GM21529 (cell line): ENCODE results near the gene CCNG2.

Source experiments
- ATAC-seq: cut with Tn5 transposase; IDR thresholded peaks from one replicate; pipeline ENCODE4 v1.9.1; 2021; ENCODE audit not compliant: unreplicated experiment

The CCNG2 gene

GRCh38 chr4:77175201-77175611 lies 18.2 kb downstream of the CCNG2 start:
- no peak for ATAC-seq

GRCh38 chr4:77176640-77177039 lies 19.6 kb downstream of the CCNG2 start:
- no peak for ATAC-seq

- ATAC-seq = no peak
Measured at GRCh38 chr4:77177199-77177598, 20.2 kb downstream of the CCNG2 start.

- ATAC-seq = no peak
Measured at GRCh38 chr4:77178560-77178959, 21.6 kb downstream of the CCNG2 start.

- ATAC-seq = no peak
Measured at GRCh38 chr4:77179519-77179918, 22.5 kb downstream of the CCNG2 start.

GRCh38 chr4:77181720-77182119 lies 24.7 kb downstream of the CCNG2 start:
- no peak for ATAC-seq

GRCh38 chr4:77183777-77184420 lies 26.9 kb downstream of the CCNG2 start:
- ATAC-seq = no peak

GRCh38 chr4:77184974-77185373 lies 28.0 kb downstream of the CCNG2 start:
- no peak for ATAC-seq

- no peak for ATAC-seq
Measured at GRCh38 chr4:77185686-77186085, 28.7 kb downstream of the CCNG2 start.

- ATAC-seq = no peak
Measured at GRCh38 chr4:77187322-77187721, 30.3 kb downstream of the CCNG2 start.

GRCh38 chr4:77188498-77189220 lies 31.7 kb downstream of the CCNG2 start:
- ATAC-seq = no peak

- ATAC-seq = no peak
Measured at GRCh38 chr4:77189412-77189811, 32.4 kb downstream of the CCNG2 start.

- ATAC-seq = no peak
Measured at GRCh38 chr4:77190053-77190452, 33.0 kb downstream of the CCNG2 start.

GRCh38 chr4:77193046-77193445 lies 36.0 kb downstream of the CCNG2 start:
- no peak for ATAC-seq

- ATAC-seq = peak; percentile 91
Measured at GRCh38 chr4:77193511-77194102, 36.6 kb downstream of the CCNG2 start.

GRCh38 chr4:77194366-77194765 lies 37.4 kb downstream of the CCNG2 start:
- no peak for ATAC-seq

GRCh38 chr4:77194989-77195388 lies 38.0 kb downstream of the CCNG2 start:
- no peak for ATAC-seq

- ATAC-seq = peak; percentile 36
Measured at GRCh38 chr4:77196866-77197265, 39.9 kb downstream of the CCNG2 start.

- ATAC-seq = no peak
Measured at GRCh38 chr4:77197361-77197760, 40.4 kb downstream of the CCNG2 start.

GRCh38 chr4:77197831-77198230 lies 40.8 kb downstream of the CCNG2 start:
- ATAC-seq = no peak

GRCh38 chr4:77199276-77199675 lies 42.3 kb downstream of the CCNG2 start:
- no peak for ATAC-seq

- no peak for ATAC-seq
Measured at GRCh38 chr4:77199701-77200100, 42.7 kb downstream of the CCNG2 start.
